Mammary microvascular endothelial cell (primary cell): Measurements from ENCODE around the gene SETDB1. TPM values are rescaled to one million over a fixed set of nuclear protein-coding genes. Genes with fewer than 3 reads are reported as not detected.

Experiments
- total RNA-seq: library from RNA; depleted of rRNA; stranded (reverse); fragments of >200 nt; gene quantifications from 2 replicates; pipeline ENCODE4 v1.2.3, GENCODE V29; 2015

Gene SETDB1
- total RNA-seq = 20.0 and 22.1 TPM in 2 replicates

DNA sequence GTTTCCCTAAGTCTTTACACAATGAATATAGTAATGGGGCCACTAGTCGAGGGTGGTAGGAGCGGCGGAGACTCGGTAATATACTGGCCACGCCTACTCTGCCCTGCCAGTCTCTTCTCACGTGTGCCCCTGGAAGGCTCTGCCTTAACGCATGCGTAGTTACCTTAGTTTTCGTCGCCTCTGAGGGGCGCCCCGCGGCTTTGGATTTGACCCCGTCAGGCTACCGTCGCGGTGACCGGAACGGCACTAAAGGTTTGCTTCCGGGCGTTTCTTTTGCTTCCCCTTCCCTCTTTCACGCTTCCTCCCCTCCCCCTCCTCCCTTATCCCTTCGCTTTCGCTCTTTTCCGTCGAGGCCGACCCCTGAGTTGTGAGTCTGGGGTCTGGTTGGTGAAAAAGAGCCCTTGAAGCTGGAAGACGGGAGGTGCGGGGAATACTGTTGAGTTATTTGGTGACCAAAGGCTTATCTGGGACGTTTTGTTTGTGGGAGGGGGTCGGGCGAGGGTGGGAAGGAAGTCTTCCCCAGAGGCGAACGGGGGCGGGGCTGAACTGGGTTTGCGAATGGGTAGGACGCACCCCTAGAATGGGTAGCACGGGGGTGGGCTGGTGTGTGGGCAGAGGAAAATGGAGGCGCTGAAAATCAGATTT, at the start of gene SETDB1:
SETDB1 (plus strand) TSS at position 267 of the 645 bp plus-strand sequence. CDS start 1,352 bp downstream, outside the sequence.

DNA sequence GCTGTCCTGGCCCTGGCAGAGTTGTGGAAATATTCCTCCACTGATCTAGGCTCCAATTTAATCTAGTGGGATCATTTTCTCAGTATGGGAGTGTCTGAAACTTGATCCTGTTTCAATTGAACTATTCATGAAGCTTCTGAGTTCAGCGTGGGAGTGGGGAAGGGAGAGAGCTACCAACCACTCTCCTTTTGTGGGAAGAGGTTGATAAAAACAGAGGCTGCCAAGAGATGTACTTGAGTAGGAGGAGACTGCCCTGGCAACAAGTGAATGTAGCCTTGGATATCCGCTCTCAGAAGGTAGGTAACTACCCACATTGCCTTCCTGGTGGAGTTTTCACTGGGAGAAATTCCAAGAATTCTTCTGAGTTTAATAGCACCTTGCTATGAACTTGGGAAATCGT, 39.1 kb upstream of the SETDB1 start, which contains the start of gene CTXND2:
CTXND2 (plus strand) TSS at position 119 of the 400 bp plus-strand sequence. CDS start 25,179 bp downstream, outside the sequence.

GRCh38 chr1:150974580-150975478, 48.7 kb downstream of the SETDB1 start, which contains the start of gene CERS2:
TSS of gene CERS2 (minus strand) at chr1:150974835. CDS start at chr1:150969090, 5,745 bp downstream.

DNA sequence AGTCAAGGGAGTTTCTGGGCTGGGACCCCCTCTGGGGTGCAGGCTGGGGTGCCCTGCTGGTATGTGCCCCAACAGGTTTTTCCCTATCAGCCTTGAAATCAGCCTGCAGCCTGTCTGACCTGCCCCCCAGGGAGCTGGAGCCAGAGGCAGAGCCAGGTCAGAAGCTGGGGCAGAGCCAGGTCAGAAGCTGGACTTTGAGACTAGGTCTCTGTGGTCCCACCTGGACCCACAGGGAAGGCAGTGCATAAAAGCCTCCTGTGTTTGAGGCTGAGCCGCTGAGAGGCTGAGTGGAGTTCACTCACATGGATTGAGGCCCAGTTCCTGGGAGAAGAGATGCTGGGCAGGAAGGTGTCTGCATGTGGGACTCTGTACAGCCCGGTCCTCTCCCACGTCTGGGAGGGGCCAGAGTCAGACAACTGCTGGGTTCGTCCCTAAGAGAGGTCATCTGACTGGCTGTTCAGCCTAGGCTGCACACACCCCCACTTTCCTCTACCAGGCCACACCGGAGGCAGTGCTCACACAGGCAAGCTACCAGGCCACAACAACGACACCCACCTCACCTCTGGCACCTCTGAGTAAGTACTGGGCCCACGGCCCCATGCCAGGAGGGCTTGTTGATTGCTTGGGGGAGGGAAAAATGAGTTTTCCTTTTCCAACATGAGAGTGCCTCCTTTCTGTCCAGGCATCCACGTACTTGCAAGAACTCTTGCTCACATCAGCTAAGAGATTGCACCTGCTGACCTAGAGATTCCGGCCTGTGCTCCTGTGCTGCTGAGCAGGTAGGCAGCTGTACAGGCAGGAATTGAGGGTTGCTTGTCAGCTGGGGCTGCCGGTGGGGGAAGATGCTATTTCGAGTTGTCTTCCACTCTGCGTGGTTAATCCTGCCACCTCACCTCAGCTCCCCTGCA, 55.9 kb downstream of the SETDB1 start, which contains the start of gene ANXA9:
ANXA9 (plus strand) TSS at position 488 of the 908 bp plus-strand sequence. CDS start 814 bp downstream, outside the sequence.

GRCh38 chr1:151006327-151007052, 80.3 kb downstream of the SETDB1 start, which contains the start of gene MINDY1:
TSS of gene MINDY1 (minus strand) at chr1:151006902. CDS start at chr1:151002617, 4,285 bp downstream.

DNA sequence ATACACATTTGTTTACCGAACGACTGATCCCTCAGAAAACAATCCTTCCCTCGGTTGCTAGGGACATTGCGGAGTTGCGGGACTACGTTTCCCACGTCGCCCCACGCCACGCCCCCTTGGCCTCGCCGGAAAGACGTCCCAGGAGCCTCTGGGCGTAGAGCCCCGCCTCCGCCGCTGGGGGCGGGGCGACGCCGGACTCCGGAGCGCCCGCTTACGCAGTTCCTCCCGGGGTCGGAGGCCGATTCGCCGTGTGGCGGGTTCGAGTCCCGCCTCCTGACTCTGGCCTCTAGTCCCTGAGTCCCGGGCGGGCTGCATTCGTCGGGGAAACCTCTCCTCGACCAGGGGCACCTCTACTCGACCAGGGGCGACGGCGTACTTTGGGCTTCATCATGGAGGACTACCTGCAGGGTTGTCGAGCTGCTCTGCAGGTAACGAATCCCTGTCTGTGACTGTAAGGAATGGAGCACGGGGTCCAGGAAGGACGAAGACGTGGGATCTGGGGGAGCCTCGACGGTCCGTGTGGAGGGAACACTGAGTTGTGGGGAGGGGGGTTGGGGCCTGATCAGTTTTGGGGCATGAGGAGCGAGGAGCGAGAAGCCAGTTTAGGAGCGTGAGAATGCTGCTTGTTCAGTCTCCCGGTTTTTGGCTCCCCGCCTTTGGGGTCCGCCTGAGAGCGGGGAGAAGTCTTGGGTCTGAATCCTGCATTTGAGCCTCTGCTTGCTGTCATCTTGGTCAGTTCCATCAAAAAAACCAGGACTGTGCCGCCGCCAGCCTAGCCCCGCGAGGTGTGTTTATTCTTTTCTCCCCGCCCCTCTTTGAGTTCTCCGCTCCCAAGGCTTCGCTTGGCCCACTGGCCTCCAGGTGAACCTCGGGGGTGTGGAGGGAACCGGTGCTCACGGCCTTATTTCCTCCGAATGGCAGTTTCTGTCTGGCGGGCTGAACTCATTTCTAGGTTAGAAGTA, 82.4 kb downstream of the SETDB1 start, which contains the start of gene PRUNE1:
PRUNE1 (plus strand) TSS at position 206 of the 962 bp plus-strand sequence; CDS start at position 390, 184 bp downstream.

Other genes starting within 250 kb of the SETDB1 start
- 25.8 and 31.0 TPM in 2 replicates for gene GOLPH3L, start 229.2 kb upstream of the SETDB1 start, total RNA-seq
- gene HORMAD1, start 205.5 kb upstream of the SETDB1 start, total RNA-seq = not detected in 2 replicates
- gene CTSS, start 160.6 kb upstream of the SETDB1 start, total RNA-seq = 72.3 and 80.2 TPM in 2 replicates
- gene CTSK, start 118.1 kb upstream of the SETDB1 start, total RNA-seq = 2.6 and 4.3 TPM in 2 replicates
- gene ARNT, start 49.8 kb upstream of the SETDB1 start, total RNA-seq = 13.5 and 19.5 TPM in 2 replicates
- not detected in 2 replicates for gene CTXND2, start 39.2 kb upstream of the SETDB1 start, total RNA-seq
- 104 and 115 TPM in 2 replicates for gene CERS2, start 48.5 kb downstream of the SETDB1 start, total RNA-seq
- gene ANXA9, start 55.9 kb downstream of the SETDB1 start, total RNA-seq = not detected in 2 replicates
- 7.1 and 9.6 TPM in 2 replicates for gene MINDY1, start 80.5 kb downstream of the SETDB1 start, total RNA-seq
- gene PRUNE1, start 82.1 kb downstream of the SETDB1 start, total RNA-seq = 4.7 and 6.3 TPM in 2 replicates
- gene BNIPL, start 110.2 kb downstream of the SETDB1 start, total RNA-seq = not detected in 2 replicates
- 2.5 and 3.9 TPM in 2 replicates for gene C1orf56, start 121.4 kb downstream of the SETDB1 start, total RNA-seq
- 49.9 and 51.4 TPM in 2 replicates for gene CDC42SE1, start 133.3 kb downstream of the SETDB1 start, total RNA-seq
- gene MLLT11, start 134.0 kb downstream of the SETDB1 start, total RNA-seq = 5.5 and 6.6 TPM in 2 replicates
- 6.3 and 6.4 TPM in 2 replicates for gene GABPB2, start 144.4 kb downstream of the SETDB1 start, total RNA-seq
- gene SEMA6C, start 220.3 kb downstream of the SETDB1 start, total RNA-seq = 9.9 and 15.7 TPM in 2 replicates
- 1.1 and 1.2 TPM in 2 replicates for gene TNFAIP8L2, start 230.3 kb downstream of the SETDB1 start, total RNA-seq
- 3.3 and 3.6 TPM in 2 replicates for gene LYSMD1, start 239.5 kb downstream of the SETDB1 start, total RNA-seq
- 29.9 and 33.4 TPM in 2 replicates for gene SCNM1, start 239.8 kb downstream of the SETDB1 start, total RNA-seq
- gene TMOD4, start 249.6 kb downstream of the SETDB1 start, total RNA-seq = 0.67 and 0.79 TPM in 2 replicates